SK-N-SH treated with all-trans-retinoic acid at 6 μM for 48 hours (cell line): ENCODE data around the gene IMPA2.

Source experiments
- ARNTL ChIP-seq: fragments of 450-650 bp; formaldehyde crosslinking; IDR thresholded peaks from 2 replicates; pipeline ENCODE4 v1.5.0; 2020; ENCODE audit warnings: low read depth, mild to moderate bottlenecking, moderate library complexity, borderline replicate concordance
- CREB5 ChIP-seq: fragments of 250-450 bp; sonication (Bioruptor Pico); IDR thresholded peaks from 2 replicates; pipeline ENCODE4 v1.5.1; 2020; ENCODE audit warnings: low read depth, mild to moderate bottlenecking, moderate library complexity
- CSRNP3 ChIP-seq: fragments of 250-450 bp; sonication (Bioruptor Pico); IDR thresholded peaks from 2 replicates; pipeline ENCODE4 v1.5.1; 2021; ENCODE audit warnings: mild to moderate bottlenecking, moderate library complexity
- ESRRG ChIP-seq: fragments of 250-450 bp; sonication (Bioruptor Pico); IDR thresholded peaks from 2 replicates; pipeline ENCODE4 v1.6.1; 2021; ENCODE audit warnings: mild to moderate bottlenecking
- PATZ1 ChIP-seq: fragments of 250-450 bp; sonication (Bioruptor Pico); IDR thresholded peaks from 2 replicates; pipeline ENCODE4 v1.8.0; 2020; ENCODE audit warnings: mild to moderate bottlenecking, moderate library complexity, borderline replicate concordance
- POU6F1 ChIP-seq: fragments of 250-450 bp; sonication (Bioruptor Pico); IDR thresholded peaks from 2 replicates; pipeline ENCODE4 v1.8.0; 2021; ENCODE audit warnings: low read depth, mild to moderate bottlenecking, moderate library complexity, borderline replicate concordance
- TOX ChIP-seq: fragments of 250-450 bp; sonication (Bioruptor Pico); IDR thresholded peaks from 2 replicates; pipeline ENCODE4 v1.8.0; 2021; ENCODE audit warnings: mild to moderate bottlenecking, moderate library complexity, borderline replicate concordance
- ZC3H10 ChIP-seq: fragments of 250-450 bp; sonication (Bioruptor Pico); IDR thresholded peaks from 2 replicates; pipeline ENCODE4 v1.5.1; 2021; ENCODE audit warnings: mild to moderate bottlenecking, moderate library complexity
- ZNF565 ChIP-seq: fragments of 450-650 bp; formaldehyde crosslinking; conservative IDR thresholded peaks from 2 replicates; pipeline ENCODE4 v1.5.0; 2020; ENCODE audit warnings: low read depth, mild to moderate bottlenecking, moderate library complexity

- no peak for TF ChIP-seq ESRRG
- TF ChIP-seq POU6F1 (CRISPR knock-in tag), result no peak
- no peak for TF ChIP-seq CSRNP3 (CRISPR knock-in tag)
- no peak for TF ChIP-seq TOX
- no peak for TF ChIP-seq PATZ1 (CRISPR knock-in tag)
- TF ChIP-seq CREB5 (CRISPR knock-in tag), result no peak
- no peak for TF ChIP-seq ARNTL (CRISPR knock-in tag)
- no peak for TF ChIP-seq ZC3H10 (CRISPR knock-in tag)
- TF ChIP-seq ZNF565 (CRISPR knock-in tag), result no peak
These were observed 76.2 kb downstream of the IMPA2 start for GRCh38 chr18:12057419-12058039.
